OCI-LY3 (cell line): ENCODE results near the gene ADRB2.

Experiments
- H2AFZ ChIP-seq: fragments of 200-600, 300-600 bp; shearing (Covaris generic); 2 replicates; pipeline ENCODE4 v1.6.0; 2014; ENCODE audit warnings: antibody characterized with exemption, low read depth, low read length
- H3K27ac ChIP-seq: fragments of 200-600, 300-600 bp; sonication (generic); 2 replicates; pipeline ENCODE4 v1.5.1; 2014; ENCODE audit warnings: mild to moderate bottlenecking, low read length, moderate library complexity, mixed read lengths
- H3K27me3 ChIP-seq: fragments of 200-600, 300-600 bp; sonication (generic); 2 replicates; pipeline ENCODE4 v1.6.1; 2014; ENCODE audit warnings: low read depth, low read length, mixed read lengths
- H3K36me3 ChIP-seq: fragments of 200-600, 300-600 bp; sonication (generic); replicated peaks from 2 replicates; pipeline ENCODE3; 2014; ENCODE audit warnings: low read depth, low read length, mixed read lengths
- H3K4me1 ChIP-seq: fragments of 300-600, 200-600 bp; sonication (generic); 2 replicates; pipeline ENCODE4 v1.6.1; 2014; ENCODE audit warnings: low read length, mixed read lengths
- H3K4me2 ChIP-seq: fragments of 200-600, 300-600 bp; sonication (generic); 2 replicates; pipeline ENCODE4 v1.6.1; 2014; ENCODE audit warnings: low read length, mixed read lengths
- H3K4me3 ChIP-seq: fragments of 300-600, 200-600 bp; sonication (generic); 2 replicates; pipeline ENCODE4 v1.5.1; 2014; ENCODE audit warnings: antibody characterized with exemption, mild to moderate bottlenecking, low read length, moderate library complexity
- H3K79me2 ChIP-seq: fragments of 300-600, 200-600 bp; shearing (Covaris generic); 2 replicates; pipeline ENCODE4 v1.6.1; 2014; ENCODE audit warnings: mild to moderate bottlenecking, low read length, mixed read lengths
- H3K9ac ChIP-seq: fragments of 300-600, 200-600 bp; shearing (Covaris generic); 2 replicates; pipeline ENCODE4 v1.6.0; 2014; ENCODE audit warnings: mild to moderate bottlenecking, low read length, moderate library complexity
- H3K9me3 ChIP-seq: fragments of 200-600, 300-600 bp; shearing (Covaris generic); 2 replicates; pipeline ENCODE4 v1.6.1; 2014; ENCODE audit warnings: low read length, mixed read lengths; ENCODE audit not compliant: insufficient read depth
- H4K20me1 ChIP-seq: fragments of 200-600, 300-600 bp; sonication (generic); 2 replicates; pipeline ENCODE4 v1.6.1; 2016; ENCODE audit warnings: low read length, mixed read lengths; ENCODE audit not compliant: insufficient read depth
- EZH2phosphoT487 ChIP-seq: fragments of 200-600 bp; shearing (Covaris generic); IDR thresholded peaks from 2 replicates; pipeline ENCODE4 v1.6.1; 2018; ENCODE audit warnings: antibody characterized with exemption, mixed run types, low read depth
- TF ChIP-seq, protein P1 (sequence below): fragments of 200-600, 300-600 bp; sonication (generic); IDR thresholded peaks from 2 replicates; pipeline ENCODE4 v1.5.1; 2014; ENCODE audit warnings: antibody characterized with exemption, low read length, low read depth

Gene ADRB2

DNA sequence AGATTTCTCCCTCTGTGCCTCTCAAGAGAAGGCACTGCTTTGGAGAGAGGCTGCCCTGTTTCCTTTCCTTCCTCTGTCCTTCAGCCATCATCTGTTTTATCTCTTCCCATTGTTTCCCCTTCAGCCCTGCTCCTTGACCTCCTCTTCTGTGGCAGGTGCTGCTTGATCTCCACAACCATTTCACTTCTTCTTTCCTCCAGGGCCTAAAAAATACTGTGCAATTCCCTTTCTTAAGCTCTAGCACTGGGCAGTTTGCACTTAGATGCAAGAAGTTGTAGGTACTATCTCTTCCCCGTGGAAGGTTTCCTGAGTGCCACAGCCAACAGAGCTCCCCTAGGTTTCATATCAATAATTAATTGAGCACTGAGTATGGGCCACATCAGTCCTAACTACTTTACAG is 8.8 kb upstream of the ADRB2 start:
- no peaks in the 10 kb centered on the region for H3K36me3 ChIP-seq
- no peak overlapping the region for H3K4me3 ChIP-seq
- peak overlapping the region; percentile 53; the same call in 1 of the 2 replicates for H3K4me2 ChIP-seq
- H3K4me1 ChIP-seq, result peaks cover 28% of the 10 kb centered on the region
- H3K79me2 ChIP-seq, result no peaks in the 10 kb centered on the region
- no peaks in the 10 kb centered on the region for H3K9me3 ChIP-seq
- no peak for TF ChIP-seq EZH2phosphoT487
- TF ChIP-seq, protein P1, sequence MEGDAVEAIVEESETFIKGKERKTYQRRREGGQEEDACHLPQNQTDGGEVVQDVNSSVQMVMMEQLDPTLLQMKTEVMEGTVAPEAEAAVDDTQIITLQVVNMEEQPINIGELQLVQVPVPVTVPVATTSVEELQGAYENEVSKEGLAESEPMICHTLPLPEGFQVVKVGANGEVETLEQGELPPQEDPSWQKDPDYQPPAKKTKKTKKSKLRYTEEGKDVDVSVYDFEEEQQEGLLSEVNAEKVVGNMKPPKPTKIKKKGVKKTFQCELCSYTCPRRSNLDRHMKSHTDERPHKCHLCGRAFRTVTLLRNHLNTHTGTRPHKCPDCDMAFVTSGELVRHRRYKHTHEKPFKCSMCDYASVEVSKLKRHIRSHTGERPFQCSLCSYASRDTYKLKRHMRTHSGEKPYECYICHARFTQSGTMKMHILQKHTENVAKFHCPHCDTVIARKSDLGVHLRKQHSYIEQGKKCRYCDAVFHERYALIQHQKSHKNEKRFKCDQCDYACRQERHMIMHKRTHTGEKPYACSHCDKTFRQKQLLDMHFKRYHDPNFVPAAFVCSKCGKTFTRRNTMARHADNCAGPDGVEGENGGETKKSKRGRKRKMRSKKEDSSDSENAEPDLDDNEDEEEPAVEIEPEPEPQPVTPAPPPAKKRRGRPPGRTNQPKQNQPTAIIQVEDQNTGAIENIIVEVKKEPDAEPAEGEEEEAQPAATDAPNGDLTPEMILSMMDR, result no peak
- no peak overlapping the region for H2AFZ ChIP-seq
- H3K9ac ChIP-seq, result no peak overlapping the region
- H3K27ac ChIP-seq, result no peak overlapping the region
- peaks cover 27% of the 10 kb centered on the region for H3K27me3 ChIP-seq
- H4K20me1 ChIP-seq, result no peaks in the 10 kb centered on the region

GRCh38 chr5:148820461-148821395 is 5.7 kb upstream of the ADRB2 start:
- Histone ChIP-seq H3K4me3 (no peak overlapping the region), H3K27ac (no peak overlapping the region), H3K27me3 (peaks cover 33% of the 10 kb centered on the region), H3K9ac (no peak overlapping the region), H4K20me1 (no peaks in the 10 kb centered on the region), H2AFZ (no peak overlapping the region), H3K79me2 (no peaks in the 10 kb centered on the region), H3K4me1 (peaks cover 31% of the 10 kb centered on the region), H3K9me3 (no peaks in the 10 kb centered on the region), H3K4me2 (no peak overlapping the region), H3K36me3 (no peaks in the 10 kb centered on the region)
- TF ChIP-seq, protein P1, result peak; percentile 65
- no peak for TF ChIP-seq EZH2phosphoT487

GRCh38 chr5:148823871-148824270 is 2.5 kb upstream of the ADRB2 start:
- no peak overlapping the region for H3K9ac ChIP-seq
- H3K27ac ChIP-seq, result no peak overlapping the region
- H3K36me3 ChIP-seq, result no peaks in the 10 kb centered on the region
- no peaks in the 10 kb centered on the region for H4K20me1 ChIP-seq
- no peak overlapping the region for H2AFZ ChIP-seq
- H3K4me1 ChIP-seq, result peaks cover 10% of the 10 kb centered on the region
- peaks cover 64% of the 10 kb centered on the region for H3K27me3 ChIP-seq
- H3K79me2 ChIP-seq, result no peaks in the 10 kb centered on the region
- no peak for TF ChIP-seq EZH2phosphoT487
- TF ChIP-seq, protein P1, result no peak
- no peaks in the 10 kb centered on the region for H3K9me3 ChIP-seq
- no peak overlapping the region for H3K4me3 ChIP-seq
- no peak overlapping the region for H3K4me2 ChIP-seq

DNA sequence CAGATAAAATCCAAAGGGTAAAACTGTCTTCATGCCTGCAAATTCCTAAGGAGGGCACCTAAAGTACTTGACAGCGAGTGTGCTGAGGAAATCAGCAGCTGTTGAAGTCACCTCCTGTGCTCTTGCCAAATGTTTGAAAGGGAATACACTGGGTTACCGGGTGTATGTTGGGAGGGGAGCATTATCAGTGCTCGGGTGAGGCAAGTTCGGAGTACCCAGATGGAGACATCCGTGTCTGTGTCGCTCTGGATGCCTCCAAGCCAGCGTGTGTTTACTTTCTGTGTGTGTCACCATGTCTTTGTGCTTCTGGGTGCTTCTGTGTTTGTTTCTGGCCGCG is 727 bp upstream of the ADRB2 start:
- H4K20me1 ChIP-seq, result no peaks in the 10 kb centered on the region
- no peak overlapping the region for H3K27ac ChIP-seq
- H3K36me3 ChIP-seq, result no peaks in the 10 kb centered on the region
- H3K4me3 ChIP-seq, result peak overlapping the region; percentile 84
- H3K4me2 ChIP-seq, result peak overlapping the region; percentile 88
- H3K79me2 ChIP-seq, result no peaks in the 10 kb centered on the region
- no peaks in the 10 kb centered on the region for H3K9me3 ChIP-seq
- 0 out of 2 replicates have a peak overlapping the region, but pooled peaks have one; percentile 54 for H2AFZ ChIP-seq
- no peak for TF ChIP-seq EZH2phosphoT487
- TF ChIP-seq, protein P1, result no peak
- H3K27me3 ChIP-seq, result peaks cover 79% of the 10 kb centered on the region
- peaks cover 10% of the 10 kb centered on the region for H3K4me1 ChIP-seq
- H3K9ac ChIP-seq, result peak overlapping the region; percentile 35
